KMS-11 (cell line): Measurements from ENCODE around the gene RAI1.

Experiments
- H2AFZ ChIP-seq: fragments of 200-600 bp; sonication (generic); 2 replicates; pipeline ENCODE4 v1.6.1; 2016; ENCODE audit warnings: antibody characterized with exemption, mixed run types, low read depth
- H3K27ac ChIP-seq: fragments of 200-600 bp; sonication (generic); 2 replicates; pipeline ENCODE4 v1.6.1; 2016; ENCODE audit warnings: mild to moderate bottlenecking, mixed run types
- H3K27me3 ChIP-seq: fragments of 200-600 bp; sonication (generic); 2 replicates; pipeline ENCODE4 v1.6.1; 2017; ENCODE audit warnings: mild to moderate bottlenecking, low read depth, mixed run types, moderate library complexity; ENCODE audit not compliant: insufficient read depth
- H3K36me3 ChIP-seq: fragments of 200-600 bp; sonication (generic); 2 replicates; pipeline ENCODE4 v1.6.1; 2017; ENCODE audit warnings: mild to moderate bottlenecking, mixed run types; ENCODE audit not compliant: insufficient read depth
- H3K4me1 ChIP-seq: fragments of 200-600 bp; sonication (generic); 2 replicates; pipeline ENCODE4 v1.6.1; 2016; ENCODE audit warnings: mild to moderate bottlenecking, low read depth, mixed run types; ENCODE audit not compliant: poor library complexity, severe bottlenecking
- H3K4me2 ChIP-seq: fragments of 200-600 bp; sonication (generic); 2 replicates; pipeline ENCODE4 v1.7.0; 2016; ENCODE audit warnings: mild to moderate bottlenecking, mixed run types
- H3K4me3 ChIP-seq: fragments of 200-600 bp; sonication (generic); IDR thresholded peaks from 2 replicates; pipeline ENCODE4 v1.6.1; 2017; ENCODE audit warnings: low read depth, low read length, mixed read lengths; ENCODE audit not compliant: insufficient read depth
- H3K79me2 ChIP-seq: fragments of 200-600 bp; sonication (generic); 2 replicates; pipeline ENCODE4 v1.6.1; 2016; ENCODE audit warnings: low read depth, mixed run types; ENCODE audit not compliant: insufficient read depth
- H3K9ac ChIP-seq: fragments of 200-600 bp; sonication (generic); 2 replicates; pipeline ENCODE4 v1.6.1; 2016; ENCODE audit warnings: mild to moderate bottlenecking, mixed run types
- H4K20me1 ChIP-seq: fragments of 200-600 bp; sonication (generic); 2 replicates; pipeline ENCODE4 v1.6.1; 2016; ENCODE audit warnings: mild to moderate bottlenecking, mixed run types; ENCODE audit not compliant: insufficient read depth
- TF ChIP-seq, protein P1 (sequence below): fragments of 200-600 bp; sonication (generic); conservative IDR thresholded peaks from 2 replicates; pipeline ENCODE4 v1.6.1; 2017; ENCODE audit warnings: low read depth, mild to moderate bottlenecking, antibody characterized with exemption, low read length, moderate library complexity, mixed read lengths

The RAI1 gene

GRCh38 chr17:17653343-17653742 is 27.9 kb upstream of the RAI1 start:
- Histone ChIP-seq H2AFZ (no peak overlapping the region), H3K4me1 (no peaks in the 10 kb centered on the region), H3K4me3 (no peak overlapping the region), H3K4me2 (no peak overlapping the region), H3K27me3 (no peaks in the 10 kb centered on the region), H3K79me2 (no peaks in the 10 kb centered on the region), H3K9ac (no peak overlapping the region), H3K36me3 (no peaks in the 10 kb centered on the region), H3K27ac (no peak overlapping the region), H4K20me1 (no peaks in the 10 kb centered on the region)
- TF ChIP-seq, protein P1, sequence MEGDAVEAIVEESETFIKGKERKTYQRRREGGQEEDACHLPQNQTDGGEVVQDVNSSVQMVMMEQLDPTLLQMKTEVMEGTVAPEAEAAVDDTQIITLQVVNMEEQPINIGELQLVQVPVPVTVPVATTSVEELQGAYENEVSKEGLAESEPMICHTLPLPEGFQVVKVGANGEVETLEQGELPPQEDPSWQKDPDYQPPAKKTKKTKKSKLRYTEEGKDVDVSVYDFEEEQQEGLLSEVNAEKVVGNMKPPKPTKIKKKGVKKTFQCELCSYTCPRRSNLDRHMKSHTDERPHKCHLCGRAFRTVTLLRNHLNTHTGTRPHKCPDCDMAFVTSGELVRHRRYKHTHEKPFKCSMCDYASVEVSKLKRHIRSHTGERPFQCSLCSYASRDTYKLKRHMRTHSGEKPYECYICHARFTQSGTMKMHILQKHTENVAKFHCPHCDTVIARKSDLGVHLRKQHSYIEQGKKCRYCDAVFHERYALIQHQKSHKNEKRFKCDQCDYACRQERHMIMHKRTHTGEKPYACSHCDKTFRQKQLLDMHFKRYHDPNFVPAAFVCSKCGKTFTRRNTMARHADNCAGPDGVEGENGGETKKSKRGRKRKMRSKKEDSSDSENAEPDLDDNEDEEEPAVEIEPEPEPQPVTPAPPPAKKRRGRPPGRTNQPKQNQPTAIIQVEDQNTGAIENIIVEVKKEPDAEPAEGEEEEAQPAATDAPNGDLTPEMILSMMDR: no peak

- no peak overlapping the region for H2AFZ ChIP-seq
- TF ChIP-seq, protein P1: no peak
- no peaks in the 10 kb centered on the region for H3K79me2 ChIP-seq
- H4K20me1 ChIP-seq: no peaks in the 10 kb centered on the region
- no peak overlapping the region for H3K4me2 ChIP-seq
- H3K27ac ChIP-seq: no peak overlapping the region
- no peak overlapping the region for H3K9ac ChIP-seq
- H3K36me3 ChIP-seq: no peaks in the 10 kb centered on the region
- H3K27me3 ChIP-seq: no peaks in the 10 kb centered on the region
- H3K4me1 ChIP-seq: no peaks in the 10 kb centered on the region
- no peak overlapping the region for H3K4me3 ChIP-seq
Measured at GRCh38 chr17:17659340-17659739, 21.9 kb upstream of the RAI1 start.

GRCh38 chr17:17661134-17661533 is 20.1 kb upstream of the RAI1 start:
- H3K4me1 ChIP-seq: no peaks in the 10 kb centered on the region
- H3K27me3 ChIP-seq: no peaks in the 10 kb centered on the region
- TF ChIP-seq, protein P1: no peak
- H3K36me3 ChIP-seq: no peaks in the 10 kb centered on the region
- H3K9ac ChIP-seq: no peak overlapping the region
- no peak overlapping the region for H2AFZ ChIP-seq
- no peak overlapping the region for H3K4me2 ChIP-seq
- H3K4me3 ChIP-seq: no peak overlapping the region
- no peak overlapping the region for H3K27ac ChIP-seq
- H3K79me2 ChIP-seq: no peaks in the 10 kb centered on the region
- H4K20me1 ChIP-seq: no peaks in the 10 kb centered on the region

DNA sequence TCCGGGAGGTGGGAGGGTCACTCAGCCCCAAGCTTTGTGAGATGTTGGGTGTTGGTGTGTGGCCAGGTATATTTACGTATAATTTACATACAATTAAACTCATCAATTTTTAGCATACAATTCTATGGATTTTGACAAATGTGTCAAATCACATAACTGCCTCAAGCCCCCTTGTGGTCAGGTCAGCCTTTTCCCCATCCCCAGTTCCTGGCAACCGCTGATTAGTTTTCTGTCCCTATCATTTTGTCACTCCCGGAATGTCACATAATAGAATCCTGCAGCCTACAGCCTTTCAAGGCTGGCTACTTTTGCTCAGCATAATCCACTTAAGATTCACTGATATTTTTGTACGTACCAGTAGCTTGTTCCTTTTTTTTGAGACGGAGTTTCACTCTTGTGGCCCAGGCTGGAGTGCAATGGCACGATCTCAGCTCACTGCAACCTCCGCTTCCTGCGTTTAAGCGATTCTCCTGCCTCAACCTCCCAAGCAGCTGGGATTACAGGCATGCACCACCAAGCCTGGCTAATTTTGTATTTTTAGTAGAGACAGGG is 19.3 kb upstream of the RAI1 start:
- H3K79me2 ChIP-seq: no peaks in the 10 kb centered on the region
- TF ChIP-seq, protein P1: no peak
- no peaks in the 10 kb centered on the region for H3K27me3 ChIP-seq
- H3K36me3 ChIP-seq: no peaks in the 10 kb centered on the region
- H2AFZ ChIP-seq: no peak overlapping the region
- H3K4me1 ChIP-seq: no peaks in the 10 kb centered on the region
- no peak overlapping the region for H3K4me3 ChIP-seq
- no peak overlapping the region for H3K9ac ChIP-seq
- H3K4me2 ChIP-seq: no peak overlapping the region
- H4K20me1 ChIP-seq: no peaks in the 10 kb centered on the region
- no peak overlapping the region for H3K27ac ChIP-seq
